HEK293 (cell line): ENCODE measurements around the gene AK5.

Experiments
- CTCF ChIP-seq: fragments of 450-650 bp; formaldehyde crosslinking; IDR thresholded peaks from 2 replicates; pipeline ENCODE4 v1.5.1; 2016; ENCODE audit warnings: missing biosample characterization, missing genetic modification characterization
- KLF8 ChIP-seq: fragments of 450-650 bp; formaldehyde crosslinking; IDR thresholded peaks from 2 replicates; pipeline ENCODE4 v1.5.1; 2016; ENCODE audit warnings: missing biosample characterization, missing genetic modification characterization
- MZF1 ChIP-seq: fragments of 450-650 bp; formaldehyde crosslinking; IDR thresholded peaks from 2 replicates; pipeline ENCODE4 v1.5.1; 2017; ENCODE audit warnings: missing biosample characterization, missing genetic modification characterization, borderline replicate concordance
- REPIN1 ChIP-seq: fragments of 450-650 bp; formaldehyde crosslinking; IDR thresholded peaks from 2 replicates; pipeline ENCODE4 v1.5.1; 2017; ENCODE audit warnings: missing biosample characterization, missing genetic modification characterization, low read depth
- SALL2 ChIP-seq: fragments of 450-650 bp; formaldehyde crosslinking; IDR thresholded peaks from 2 replicates; pipeline ENCODE4 v1.5.0; 2017; ENCODE audit warnings: missing biosample characterization, mild to moderate bottlenecking, missing genetic modification characterization, borderline replicate concordance
- ZBTB26 ChIP-seq: fragments of 450-650 bp; formaldehyde crosslinking; optimal IDR thresholded peaks from 2 replicates; pipeline ENCODE3; 2016; ENCODE audit warnings: missing biosample characterization, mild to moderate bottlenecking, missing genetic modification characterization
- ZEB2 ChIP-seq: fragments of 450-650 bp; formaldehyde crosslinking; IDR thresholded peaks from 2 replicates; pipeline ENCODE4 v1.5.1; 2016; ENCODE audit warnings: missing biosample characterization, missing genetic modification characterization
- ZNF175 ChIP-seq: fragments of 450-650 bp; formaldehyde crosslinking; IDR thresholded peaks from 2 replicates; pipeline ENCODE4 v1.5.1; 2016; ENCODE audit warnings: missing biosample characterization, missing genetic modification characterization
- ZNF24 ChIP-seq: fragments of 450-650 bp; formaldehyde crosslinking; IDR thresholded peaks from 2 replicates; pipeline ENCODE4 v1.5.1; 2016; ENCODE audit warnings: missing biosample characterization, missing genetic modification characterization
- ZNF341 ChIP-seq: fragments of 450-650 bp; formaldehyde crosslinking; IDR thresholded peaks from 2 replicates; pipeline ENCODE4; 2016; ENCODE audit warnings: low read depth, missing biosample characterization, missing genetic modification characterization
- ZNF362 ChIP-seq: fragments of 450-650 bp; formaldehyde crosslinking; IDR thresholded peaks from 2 replicates; pipeline ENCODE4 v1.5.1; 2016; ENCODE audit warnings: missing biosample characterization, missing genetic modification characterization
- ZNF561 ChIP-seq: fragments of 450-650 bp; IDR thresholded peaks from 2 replicates; pipeline ENCODE4 v1.5.1; 2018; ENCODE audit warnings: missing biosample characterization, missing genetic modification characterization, borderline replicate concordance
- ZNF747 ChIP-seq: fragments of 450-650 bp; formaldehyde crosslinking; IDR thresholded peaks from 2 replicates; pipeline ENCODE4 v1.5.1; 2016; ENCODE audit warnings: missing biosample characterization, missing genetic modification characterization
- TF ChIP-seq, protein P1 (sequence below): fragments of 450-650 bp; formaldehyde crosslinking; IDR thresholded peaks from 2 replicates; pipeline ENCODE4 v1.5.1; 2017; ENCODE audit warnings: missing biosample characterization, missing genetic modification characterization

- TF ChIP-seq ZNF362 (no peak), MZF1 (tag by site-specific recombination) (no peak), CTCF (no peak), ZBTB26 (tag by site-specific recombination) (no peak), KLF8 (no peak), ZNF24 (no peak), ZNF561 (tag by site-specific recombination) (no peak), ZNF747 (tag by site-specific recombination) (no peak), REPIN1 (tag by site-specific recombination) (no peak), ZEB2 (tag by site-specific recombination) (no peak), ZNF341 (tag by site-specific recombination) (no peak), ZNF175 (no peak), SALL2 (no peak)
- TF ChIP-seq, protein P1, sequence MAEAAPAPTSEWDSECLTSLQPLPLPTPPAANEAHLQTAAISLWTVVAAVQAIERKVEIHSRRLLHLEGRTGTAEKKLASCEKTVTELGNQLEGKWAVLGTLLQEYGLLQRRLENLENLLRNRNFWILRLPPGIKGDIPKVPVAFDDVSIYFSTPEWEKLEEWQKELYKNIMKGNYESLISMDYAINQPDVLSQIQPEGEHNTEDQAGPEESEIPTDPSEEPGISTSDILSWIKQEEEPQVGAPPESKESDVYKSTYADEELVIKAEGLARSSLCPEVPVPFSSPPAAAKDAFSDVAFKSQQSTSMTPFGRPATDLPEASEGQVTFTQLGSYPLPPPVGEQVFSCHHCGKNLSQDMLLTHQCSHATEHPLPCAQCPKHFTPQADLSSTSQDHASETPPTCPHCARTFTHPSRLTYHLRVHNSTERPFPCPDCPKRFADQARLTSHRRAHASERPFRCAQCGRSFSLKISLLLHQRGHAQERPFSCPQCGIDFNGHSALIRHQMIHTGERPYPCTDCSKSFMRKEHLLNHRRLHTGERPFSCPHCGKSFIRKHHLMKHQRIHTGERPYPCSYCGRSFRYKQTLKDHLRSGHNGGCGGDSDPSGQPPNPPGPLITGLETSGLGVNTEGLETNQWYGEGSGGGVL (tag by site-specific recombination): no peak
These were observed 227.3 kb downstream of the AK5 start for GRCh38 chr1:77509051-77509492.
